ENCODE results near the gene TOMM7. TPM values are rescaled to one million over a fixed set of nuclear protein-coding genes. Genes with fewer than 3 reads are reported as not detected.
"Not testable (repeated sequence)": the region's sequence is repeated elsewhere in the genome, so short reads cannot be mapped to it uniquely, and the experiment has no call there.

The TOMM7 gene
- total RNA-seq, 4 donors from 2014 or later: 14.5 to 1,156 (median 144) TPM

- Histone ChIP-seq H3K27me3 (no peaks in the 10 kb centered on the region), H3K36me3 (no peaks in the 10 kb centered on the region), H3K4me1 (no peaks in the 10 kb centered on the region), H3K4me3 (no peak overlapping the region), H3K9me3 (no peaks in the 10 kb centered on the region), H3K27ac (no peak overlapping the region)
- intact Hi-C loops (cut with DNase I; ENCODE audit: low total_unique reads) (no loop called here), in situ Hi-C loops (cut with MboI; ENCODE audit: low pct_ligation_motif_present in 1 of 4, low pct_unique_long_range_greater_than_20kb in 1 of 4, low sequenced_read_pairs in 3 of 4) (no loop called here)
- 70 to 88% methylated on average over 2 to 4 of the region's 4 CpGs for WGBS, 2 donors (ENCODE audit: low coverage in 1 of 2)
- TF ChIP-seq EP300 (IDR thresholded peaks at IDR 0.05; ENCODE audit: low read depth): no peak
- no peak for TF ChIP-seq POLR2AphosphoS5 (IDR thresholded peaks at IDR 0.05)
- no peak for TF ChIP-seq POLR2A (IDR thresholded peaks at IDR 0.05)
- no peak for TF ChIP-seq CTCF (IDR thresholded peaks at IDR 0.05)
- no peak for DNase-seq
These were observed 15.9 kb downstream of the TOMM7 start for GRCh38 chr7:22806752-22807151.

GRCh38 chr7:22805227-22805626 is 17.4 kb downstream of the TOMM7 start:
- Histone ChIP-seq H3K4me1 (no peaks in the 10 kb centered on the region), H3K9me3 (no peaks in the 10 kb centered on the region), H3K27ac (no peak overlapping the region), H3K36me3 (no peaks in the 10 kb centered on the region), H3K4me3 (no peak overlapping the region), H3K27me3 (no peaks in the 10 kb centered on the region)
- in situ Hi-C loops (cut with MboI; ENCODE audit: low pct_ligation_motif_present in 1 of 4, low pct_unique_long_range_greater_than_20kb in 1 of 4, low sequenced_read_pairs in 3 of 4): no loop called here
- TF ChIP-seq CTCF (IDR thresholded peaks at IDR 0.05) (no peak), EP300 (IDR thresholded peaks at IDR 0.05; ENCODE audit: low read depth) (no peak), POLR2A (IDR thresholded peaks at IDR 0.05) (no peak), POLR2AphosphoS5 (IDR thresholded peaks at IDR 0.05) (no peak)
- WGBS, 2 donors (ENCODE audit: low coverage in 1 of 2): 71 to 87% methylated on average over 2 of the region's 2 CpGs
- DNase-seq: no peak
- intact Hi-C loops (cut with DNase I; ENCODE audit: low total_unique reads): no loop called here

- intact Hi-C loops (cut with DNase I; ENCODE audit: low total_unique reads): not testable (repeated sequence)
- WGBS, 2 donors (ENCODE audit: low coverage in 1 of 2): 62 to 65% methylated on average over 4 of the region's 4 CpGs
These were observed 19.8 kb downstream of the TOMM7 start for GRCh38 chr7:22802831-22803230.

GRCh38 chr7:22802426-22802825 is 20.2 kb downstream of the TOMM7 start:
- Histone ChIP-seq H3K4me3 (no peak overlapping the region), H3K36me3 (no peaks in the 10 kb centered on the region), H3K4me1 (no peaks in the 10 kb centered on the region), H3K27me3 (no peaks in the 10 kb centered on the region), H3K9me3 (no peaks in the 10 kb centered on the region), H3K27ac (no peak overlapping the region)
- DNase-seq: no peak
- in situ Hi-C loops (cut with MboI; ENCODE audit: low pct_ligation_motif_present in 1 of 4, low pct_unique_long_range_greater_than_20kb in 1 of 4, low sequenced_read_pairs in 3 of 4) (no loop called here), intact Hi-C loops (cut with DNase I; ENCODE audit: low total_unique reads) (no loop called here)
- no peak for TF ChIP-seq EP300 (IDR thresholded peaks at IDR 0.05; ENCODE audit: low read depth)
- TF ChIP-seq CTCF (IDR thresholded peaks at IDR 0.05): no peak
- no peak for TF ChIP-seq POLR2A (IDR thresholded peaks at IDR 0.05)
- no peak for TF ChIP-seq POLR2AphosphoS5 (IDR thresholded peaks at IDR 0.05)
- WGBS, 2 donors (ENCODE audit: low coverage in 1 of 2): 80 to 92% methylated on average over 3 to 4 of the region's 4 CpGs

More at GRCh38 chr7:22802831-22803230, 19.8 kb downstream of the TOMM7 start:
- H3K36me3 ChIP-seq; H3K4me3 ChIP-seq; H3K27ac ChIP-seq; DNase-seq; H3K27me3 ChIP-seq; H3K9me3 ChIP-seq; in situ Hi-C loops (cut with MboI; ENCODE audit: low pct_ligation_motif_present in 1 of 4, low pct_unique_long_range_greater_than_20kb in 1 of 4, low sequenced_read_pairs in 3 of 4); H3K4me1 ChIP-seq: not testable (repeated sequence)

- no peak for DNase-seq
- 93 to 100% methylated on average over 1 to 4 of the region's 4 CpGs for WGBS, 2 donors (ENCODE audit: low coverage in 1 of 2)
- Histone ChIP-seq H3K36me3 (no peaks in the 10 kb centered on the region), H3K9me3 (no peaks in the 10 kb centered on the region), H3K4me1 (no peaks in the 10 kb centered on the region), H3K27ac (no peak overlapping the region), H3K27me3 (no peaks in the 10 kb centered on the region), H3K4me3 (no peak overlapping the region)
- in situ Hi-C loops (cut with MboI; ENCODE audit: low pct_ligation_motif_present in 1 of 4, low pct_unique_long_range_greater_than_20kb in 1 of 4, low sequenced_read_pairs in 3 of 4): no loop called here
- TF ChIP-seq EP300 (IDR thresholded peaks at IDR 0.05; ENCODE audit: low read depth) (no peak), POLR2A (IDR thresholded peaks at IDR 0.05) (no peak), CTCF (IDR thresholded peaks at IDR 0.05) (no peak), POLR2AphosphoS5 (IDR thresholded peaks at IDR 0.05) (no peak)
- intact Hi-C loops (cut with DNase I; ENCODE audit: low total_unique reads): no loop called here
These were observed 20.7 kb downstream of the TOMM7 start for GRCh38 chr7:22801912-22802311.
